ENCODE measurements around the gene CTCF.

- no peak for TF ChIP-seq CTCF (IDR thresholded peaks at IDR 0.05 in 8 of 11, conservative IDR thresholded peaks at IDR 0.05 in 3 of 11)
- TF ChIP-seq POLR2AphosphoS5 (IDR thresholded peaks at IDR 0.05): no peak
Measured at GRCh38 chr16:67546091-67546501, 16.2 kb upstream of the CTCF start.

All from spleen (tissue), 7 donors.